Measurements from ENCODE around the gene PNLIPRP2.

PNLIPRP2 gene

GRCh38 chr10:116606061-116606483 lies 14.7 kb upstream of the PNLIPRP2 start:
- TF ChIP-seq CTCF (IDR thresholded peaks at IDR 0.05; ENCODE audit: insufficient read depth, missing control alignments) = no peak
- DNase-seq (ENCODE audit: insufficient read length, low spot score) (no peak), FAIRE-seq (no peak)

GRCh38 chr10:116607336-116607735 lies 13.4 kb upstream of the PNLIPRP2 start:
- DNase-seq (ENCODE audit: insufficient read length, low spot score) (no peak), FAIRE-seq (no peak)
- no peak for TF ChIP-seq CTCF (IDR thresholded peaks at IDR 0.05; ENCODE audit: insufficient read depth, missing control alignments)

- DNase-seq (ENCODE audit: insufficient read length, low spot score) (no peak), FAIRE-seq (no peak)
- TF ChIP-seq CTCF (IDR thresholded peaks at IDR 0.05; ENCODE audit: insufficient read depth, missing control alignments) = no peak
Measured at GRCh38 chr10:116608686-116609594, 11.8 kb upstream of the PNLIPRP2 start.

GRCh38 chr10:116610443-116611152 lies 10.2 kb upstream of the PNLIPRP2 start:
- no peak for DNase-seq (ENCODE audit: insufficient read length, low spot score)
- no peak for TF ChIP-seq CTCF (IDR thresholded peaks at IDR 0.05; ENCODE audit: insufficient read depth, missing control alignments)
- FAIRE-seq = no peak

- FAIRE-seq = no peak
- TF ChIP-seq CTCF (IDR thresholded peaks at IDR 0.05; ENCODE audit: insufficient read depth, missing control alignments) = no peak
Measured at GRCh38 chr10:116611153-116611545, 9.6 kb upstream of the PNLIPRP2 start.

GRCh38 chr10:116612107-116612769 lies 8.5 kb upstream of the PNLIPRP2 start:
- no peak for TF ChIP-seq CTCF (IDR thresholded peaks at IDR 0.05; ENCODE audit: insufficient read depth, missing control alignments)
- FAIRE-seq (no peak), DNase-seq (ENCODE audit: insufficient read length, low spot score) (no peak)

More at GRCh38 chr10:116611153-116611545, 9.6 kb upstream of the PNLIPRP2 start:
- no peak for DNase-seq (ENCODE audit: insufficient read length, low spot score)

All from D721Med (cell line).